MCF 10A (cell line): ENCODE results near the gene ARL8A. TPM values are rescaled to one million over a fixed set of nuclear protein-coding genes. Genes with fewer than 3 reads are reported as not detected.

ENCODE experiments used
- BruUV-seq: library from RNA; stranded (reverse); fragments of 400-500 nt; replicated peaks from 2 replicates; lab custom pipeline; 2021; lab: Mats Ljungman, UMichigan
- CTCF ChIA-PET: fragments of 300-600 bp; sonication (Branson Sonifier 250); formaldehyde crosslinking; extraction: SDS; loops from one replicate; lab custom pipeline; 2021; ENCODE audit warnings: antibody characterized with exemption, inconsistent platforms; lab: Yijun Ruan, JAX
- POLR2A ChIA-PET: fragments of 300-600, 350-650 bp; sonication (Branson Sonifier 250); formaldehyde crosslinking; extraction: SDS; loops from one replicate; lab custom pipeline; 2020; ENCODE audit warnings: antibody characterized with exemption, inconsistent platforms; lab: Yijun Ruan, JAX
- DNase-seq: peaks from one replicate; pipeline ENCODE4 v3.0.0-alpha.2; 2018; ENCODE audit not compliant: unreplicated experiment
- H3K27ac Mint-ChIP-seq: one replicate; pipeline ENCODE4 v1.8.0; 2022; ENCODE audit warnings: mild to moderate bottlenecking, low read depth, mixed read lengths; ENCODE audit not compliant: unreplicated experiment
- H3K27me3 Mint-ChIP-seq: one replicate; pipeline ENCODE4 v1.8.0; 2022; ENCODE audit warnings: mixed read lengths; ENCODE audit not compliant: insufficient read depth, unreplicated experiment
- H3K36me3 Mint-ChIP-seq: one replicate; pipeline ENCODE4 v1.8.0; 2022; ENCODE audit warnings: mild to moderate bottlenecking, moderate library complexity, mixed read lengths; ENCODE audit not compliant: insufficient read depth, unreplicated experiment
- H3K4me1 Mint-ChIP-seq: one replicate; pipeline ENCODE4 v1.8.0; 2022; ENCODE audit warnings: mixed read lengths; ENCODE audit not compliant: insufficient read depth, unreplicated experiment
- H3K4me3 Mint-ChIP-seq: one replicate; pipeline ENCODE4 v1.8.0; 2022; ENCODE audit warnings: mild to moderate bottlenecking, moderate library complexity, mixed read lengths; ENCODE audit not compliant: unreplicated experiment
- H3K9me3 Mint-ChIP-seq: one replicate; pipeline ENCODE4 v1.8.0; 2022; ENCODE audit warnings: mixed read lengths; ENCODE audit not compliant: unreplicated experiment
- CTCF ChIP-seq: fragments of 200-600 bp; IDR thresholded peaks from one replicate; pipeline ENCODE4 v1.8.0; 2022; ENCODE audit warnings: antibody characterized with exemption, mild to moderate bottlenecking; ENCODE audit not compliant: unreplicated experiment
- intact Hi-C: fragments of 100-400 bp; cut with micrococcal nuclease; formaldehyde crosslinking; loops from 2 replicates; pipeline ENCODE4 v1.14.1; 2022
- total RNA-seq: library from RNA; stranded (reverse); gene quantifications from 2 replicates; pipeline ENCODE4 v1.2.3, GENCODE V29; 2022

ARL8A gene
- total RNA-seq, 1 experiment from 2014 or later, result 94.8 TPM

- Mint-ChIP-seq H3K9me3 (no peaks in the 10 kb centered on the region), H3K4me1 (peaks cover 7% of the 10 kb centered on the region), H3K27me3 (peaks cover 11% of the 10 kb centered on the region), H3K4me3 (no peak overlapping the region), H3K36me3 (peaks cover 6% of the 10 kb centered on the region), H3K27ac (no peak overlapping the region)
- DNase-seq, result no peak
- no TSS peak for BruUV-seq
- POLR2A ChIA-PET, result no interaction called here
- CTCF ChIA-PET, result interaction anchor here (1.2 to 4.5 kb wide), 4 partner anchors 23 to 30 kb away, joined by 4 to 18 read pairs (median 10); no protein-coding TSS in a partner anchor
- no peak for TF ChIP-seq CTCF
- intact Hi-C loops, result no loop called here
These were observed 17.5 kb upstream of the ARL8A start for GRCh38 chr1:202162047-202162417.

- no peak for DNase-seq
- no peak overlapping the region for H3K4me3 Mint-ChIP-seq
- no TSS peak for BruUV-seq
- peaks cover 11% of the 10 kb centered on the region for H3K27me3 Mint-ChIP-seq
- H3K36me3 Mint-ChIP-seq, result peaks cover 6% of the 10 kb centered on the region
- POLR2A ChIA-PET, result no interaction called here
- peaks cover 7% of the 10 kb centered on the region for H3K4me1 Mint-ChIP-seq
- H3K27ac Mint-ChIP-seq, result no peak overlapping the region
- no peaks in the 10 kb centered on the region for H3K9me3 Mint-ChIP-seq
- TF ChIP-seq CTCF, result no peak
- CTCF ChIA-PET, result interaction anchor here (1.2 to 4.5 kb wide), 3 partner anchors 23 to 31 kb away, joined by 4 to 18 read pairs (median 12); no protein-coding TSS in a partner anchor
- intact Hi-C loops, result no loop called here
These were observed 16.9 kb upstream of the ARL8A start for GRCh38 chr1:202161151-202162046.

- Mint-ChIP-seq H3K27ac (no peak within 1 kb of the TSS), H3K4me1 (peaks cover 8% of the 10 kb centered on the region), H3K27me3 (peaks cover 11% of the 10 kb centered on the region), H3K4me3 (no peak within 1 kb of the TSS), H3K36me3 (peaks cover 6% of the 10 kb centered on the region), H3K9me3 (no peaks in the 10 kb centered on the region)
- BruUV-seq, result no TSS peak
- CTCF ChIA-PET, result interaction anchor here (0.6 to 0.9 kb wide), 6 partner anchors 25 to 560 kb away, joined by 3 to 7 read pairs (median 4); no protein-coding TSS in a partner anchor
- POLR2A ChIA-PET, result no interaction called here
- DNase-seq, result no peak
- peak; percentile 11 for TF ChIP-seq CTCF
- intact Hi-C loops, result no loop called here
These were observed 15.9 kb upstream of the ARL8A start, which contains the start of gene PTPN7 for GRCh38 chr1:202160377-202160940. Gene PTPN7 (minus strand): TSS chr1:202160602. CDS start chr1:202159402, 1,200 bp downstream.
